ENCODE results near the gene PLCL1.

PLCL1 gene

DNA sequence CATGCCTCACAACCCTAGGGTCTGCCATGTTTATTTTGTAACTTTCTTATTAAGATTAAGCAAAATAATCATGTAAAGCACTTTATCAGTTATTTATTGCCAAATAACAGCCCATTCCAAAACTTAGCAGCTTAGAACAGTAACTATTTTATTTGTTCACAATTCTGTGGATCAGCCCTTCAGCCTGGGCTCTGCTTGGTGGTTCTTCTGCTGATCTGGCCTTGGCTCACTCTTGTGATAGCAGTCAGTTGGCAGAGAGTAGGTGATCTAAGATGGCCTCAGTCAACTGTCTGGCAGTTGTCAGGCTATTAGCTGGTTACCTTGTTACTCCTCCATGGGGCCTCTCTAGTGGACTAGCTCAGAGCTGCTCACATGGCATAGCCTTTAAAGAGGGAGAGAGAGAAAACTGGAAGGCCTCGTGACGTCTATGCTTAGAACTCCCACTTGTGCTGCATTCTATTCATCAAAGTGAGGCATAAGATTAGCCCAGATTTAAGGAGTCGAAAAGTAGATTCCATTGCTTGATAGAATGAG lies 54.3 kb downstream of the PLCL1 start:
- DNase-seq: no peak

DNA sequence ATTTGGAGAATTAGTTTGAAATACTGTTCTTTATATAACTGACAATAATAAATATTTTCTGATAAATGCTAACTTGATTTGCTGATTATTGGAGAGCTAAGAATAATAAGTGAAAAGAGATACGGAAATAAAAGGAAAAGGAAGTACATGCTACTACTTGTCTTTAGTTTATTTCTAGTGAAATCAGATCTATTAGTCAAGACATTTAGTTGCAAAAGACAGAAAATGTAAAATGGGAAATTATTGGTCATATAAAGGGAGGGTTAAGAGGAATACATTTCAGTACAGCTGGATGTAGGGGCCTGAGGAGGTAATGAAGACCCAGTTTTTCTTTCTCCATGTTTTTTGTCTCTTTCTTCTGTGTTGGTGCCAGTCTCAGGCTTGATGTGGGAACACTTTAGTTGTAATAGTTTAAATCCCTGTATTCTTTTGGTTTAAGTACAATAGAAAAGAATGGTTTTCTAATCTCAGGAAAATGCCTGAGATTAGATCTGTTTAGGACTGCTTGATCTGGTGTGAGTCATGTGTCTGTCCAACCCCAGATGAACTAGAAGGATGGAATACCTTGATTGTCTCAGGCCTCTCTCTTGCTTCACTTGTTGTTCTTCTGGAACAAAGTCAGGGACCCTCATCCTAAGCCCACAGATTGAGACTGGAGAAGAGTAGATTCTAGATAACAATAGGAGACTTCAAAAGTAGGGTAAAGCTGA lies 58.0 kb downstream of the PLCL1 start:
- no peak for DNase-seq

DNA sequence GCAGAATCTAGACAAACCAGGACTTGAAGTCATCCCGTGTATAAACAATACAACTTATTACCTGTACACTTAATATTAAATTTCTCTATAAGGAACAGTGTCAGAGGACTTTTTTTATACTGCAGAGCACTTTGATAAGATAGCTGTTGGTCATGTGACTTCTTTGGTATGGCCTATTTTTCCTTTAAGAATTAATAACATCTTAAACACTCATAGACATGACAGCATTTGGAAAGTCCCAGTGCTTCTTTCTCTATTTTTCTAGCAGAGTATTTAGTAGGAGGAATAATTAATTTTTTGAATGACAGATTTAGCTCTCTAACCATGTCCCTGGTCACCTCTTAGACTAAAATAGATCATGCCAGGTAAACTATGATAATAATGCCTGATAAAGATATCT lies 59.4 kb downstream of the PLCL1 start:
- DNase-seq: no peak

DNA sequence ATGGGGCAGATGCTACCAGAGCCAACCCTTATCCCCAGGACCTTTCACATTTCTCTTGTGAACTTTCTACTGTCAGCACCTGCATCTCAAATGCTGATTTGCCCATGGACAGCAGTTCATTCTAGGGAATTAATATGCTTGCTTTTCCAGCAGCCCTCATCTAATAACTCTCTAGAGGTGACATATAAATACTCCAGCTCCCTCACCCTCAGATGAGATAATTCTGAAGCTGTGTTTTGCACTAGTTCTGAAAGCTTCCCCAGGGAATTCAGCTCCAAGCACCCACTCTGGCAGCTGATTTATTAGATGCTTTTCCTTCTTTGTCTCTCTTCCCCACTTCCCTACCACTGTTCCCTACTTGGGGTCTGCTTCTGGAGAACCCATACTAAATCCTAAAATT lies 62.1 kb downstream of the PLCL1 start:
- DNase-seq: no peak

DNA sequence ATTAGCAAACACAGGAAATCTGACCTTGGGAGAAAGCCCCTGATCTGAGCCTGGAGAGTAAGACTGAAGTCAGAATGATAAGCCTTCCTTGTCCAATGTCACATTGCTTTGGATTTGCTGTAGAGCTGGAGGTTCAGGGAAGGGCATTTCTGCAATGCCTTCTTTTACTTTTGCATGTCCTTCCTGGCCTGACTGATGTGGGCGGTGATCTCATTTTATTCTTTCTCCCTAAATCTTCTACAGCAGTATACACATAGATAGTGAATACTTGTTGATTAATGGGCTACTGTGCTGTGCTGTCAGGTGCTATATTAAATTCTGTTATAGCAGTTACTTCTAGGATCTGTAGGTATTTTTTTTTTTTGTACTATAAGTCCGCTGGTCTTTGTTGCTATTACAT lies 62.6 kb downstream of the PLCL1 start:
- no peak for DNase-seq

DNA sequence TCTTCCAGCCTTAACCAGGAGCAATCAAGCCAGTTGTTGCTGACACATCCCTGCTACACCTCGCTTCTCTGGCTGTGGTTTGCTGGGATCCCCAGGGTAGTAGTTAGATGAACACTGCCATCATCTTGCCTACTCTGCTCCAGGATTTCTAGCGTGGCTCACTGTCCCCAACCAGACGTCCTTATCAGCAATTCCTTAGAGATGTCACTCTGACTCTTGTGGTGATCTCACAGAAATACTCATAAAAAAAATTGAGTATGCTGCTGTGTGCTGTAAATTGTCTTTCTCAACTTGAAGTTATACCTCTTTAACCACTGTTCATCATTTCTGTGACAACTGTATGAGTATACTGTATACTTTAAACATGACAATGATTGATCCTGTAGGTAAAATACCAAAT lies 63.2 kb downstream of the PLCL1 start:
- no peak for DNase-seq

DNA sequence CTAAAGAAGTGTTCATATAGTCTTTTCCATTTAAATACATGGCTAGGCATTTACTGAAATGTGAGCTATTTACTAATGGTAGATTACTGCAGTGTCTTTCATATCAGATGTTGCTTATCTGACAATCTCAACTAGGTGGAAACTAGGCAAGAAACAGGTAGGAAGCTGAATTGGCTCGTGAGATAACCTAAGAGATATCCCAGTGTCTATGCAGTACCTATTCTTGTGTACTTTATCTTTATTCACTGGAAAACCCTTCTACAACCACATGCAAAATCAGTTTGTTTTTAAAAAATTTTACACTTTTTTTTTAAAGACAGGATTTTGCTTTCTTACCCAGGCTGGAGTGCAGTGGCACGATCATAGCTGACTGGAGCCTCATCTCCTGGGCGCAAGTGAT lies 63.8 kb downstream of the PLCL1 start:
- no peak for DNase-seq

DNA sequence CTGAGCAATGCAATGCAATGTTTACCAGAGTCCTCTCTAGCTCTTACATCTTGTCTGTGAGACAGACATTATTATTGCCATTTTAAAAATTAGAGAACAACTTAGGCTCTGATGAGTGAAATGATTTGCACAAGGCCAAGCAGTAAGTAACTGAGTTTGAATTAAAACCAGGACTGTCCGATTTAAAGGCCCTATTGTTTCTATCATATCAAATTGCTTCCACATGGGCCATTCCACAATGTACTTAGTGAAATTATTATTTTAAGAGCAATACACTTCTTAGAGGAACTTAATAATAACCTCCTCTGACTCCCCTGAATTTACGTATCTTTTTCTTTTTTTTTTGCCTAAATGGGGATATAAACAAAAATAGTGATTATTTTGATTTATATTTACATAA lies 64.6 kb downstream of the PLCL1 start:
- no peak for DNase-seq

DNA sequence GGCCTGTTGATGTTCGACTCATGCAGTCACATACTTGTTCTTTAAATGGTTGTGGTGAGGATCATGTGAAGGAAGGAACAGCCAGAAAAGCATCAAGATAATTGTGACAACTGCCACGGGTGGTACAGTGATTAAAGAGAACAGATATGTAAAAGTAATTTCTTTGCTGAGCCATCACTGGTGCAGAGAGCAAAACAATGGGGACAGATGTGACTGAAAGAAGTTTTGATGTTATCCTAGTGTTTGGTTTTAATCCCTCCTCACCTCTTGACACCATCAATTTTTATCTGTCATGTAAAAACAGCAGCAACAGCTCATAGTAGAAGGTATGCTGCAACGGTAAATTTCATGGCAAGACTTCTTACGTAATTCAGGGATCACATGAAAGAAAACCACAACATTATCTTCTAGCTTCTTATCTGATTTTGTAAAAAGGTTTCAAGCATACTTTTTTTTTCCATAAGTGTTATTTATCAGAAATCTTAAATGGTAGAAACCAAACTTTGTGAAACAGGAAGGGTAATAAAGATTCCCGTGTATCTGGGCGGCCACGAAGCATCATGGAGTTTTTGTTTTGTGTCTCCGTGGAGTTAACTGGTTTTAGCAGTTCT lies 65.2 kb downstream of the PLCL1 start:
- peak; percentile 30 to 35 for DNase-seq

DNA sequence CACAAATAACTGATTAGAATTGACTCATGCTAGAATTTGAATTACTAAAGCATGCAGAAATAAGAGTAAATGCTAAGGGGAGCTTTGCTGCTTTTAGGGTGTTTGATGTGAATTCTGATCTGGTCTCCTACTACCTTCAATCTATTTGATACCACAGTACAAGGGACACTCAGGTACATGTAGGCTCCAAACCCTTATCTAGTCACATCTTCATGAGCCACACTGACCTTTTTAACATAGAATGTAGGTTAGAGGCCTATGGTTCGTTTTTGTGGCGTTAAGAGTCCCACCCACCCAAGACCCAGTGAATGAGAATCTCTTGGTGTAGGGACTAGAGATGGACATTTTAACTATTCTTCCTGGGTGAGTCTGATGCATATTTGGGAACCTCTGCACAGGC lies 65.7 kb downstream of the PLCL1 start:
- no peak for DNase-seq

DNA sequence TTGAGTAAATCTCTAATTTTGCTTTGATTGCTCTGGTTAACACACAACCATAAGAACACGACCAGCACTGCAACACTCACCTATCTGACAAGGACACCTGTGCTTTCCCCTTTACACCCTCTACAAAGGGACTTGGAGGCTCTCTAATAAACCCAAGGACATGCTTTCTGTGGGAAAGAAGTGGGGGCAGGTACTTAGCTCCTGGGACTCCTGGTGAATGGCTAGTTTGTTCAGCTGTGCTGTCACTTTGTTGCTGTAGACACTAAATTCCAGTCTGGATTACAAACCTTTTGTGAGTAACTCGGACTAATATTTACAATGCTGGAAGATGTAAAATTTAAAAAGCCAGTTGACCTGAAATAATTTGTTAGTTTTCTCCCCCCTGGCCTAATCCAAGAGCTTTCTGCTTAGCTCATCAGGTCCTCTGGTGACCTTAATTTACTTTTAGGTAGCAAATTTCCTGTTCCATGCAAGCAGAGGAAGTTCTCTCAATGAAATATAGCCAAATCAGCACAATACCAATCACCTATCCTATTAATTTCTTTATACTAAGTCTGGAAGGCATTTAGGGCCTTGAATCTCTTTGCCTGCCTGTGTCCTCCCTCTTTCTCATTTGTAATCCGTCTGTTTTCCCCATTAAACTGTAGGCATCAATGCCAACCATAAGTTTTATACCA lies 67.5 kb downstream of the PLCL1 start:
- no peak for DNase-seq

DNA sequence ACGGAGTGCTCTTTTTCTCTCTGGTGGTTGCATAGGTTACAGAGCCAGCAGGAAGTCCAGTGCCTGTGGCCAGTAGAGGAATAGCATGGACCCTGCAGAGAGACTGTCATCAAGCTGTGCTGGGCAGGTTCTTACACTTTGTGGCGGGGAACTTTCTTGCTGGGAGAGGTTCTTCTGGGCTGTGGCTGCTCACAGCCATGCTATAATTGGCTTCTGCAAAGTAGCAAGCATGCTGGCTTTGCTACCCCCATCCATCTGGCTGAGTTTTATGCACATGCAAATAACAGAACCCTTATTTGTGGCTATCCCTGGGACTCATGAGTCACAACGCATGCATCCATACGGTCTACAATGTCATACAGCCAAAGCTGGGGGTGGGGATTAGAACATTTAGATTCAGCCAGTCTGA lies 68.9 kb downstream of the PLCL1 start:
- no peak for DNase-seq

DNA sequence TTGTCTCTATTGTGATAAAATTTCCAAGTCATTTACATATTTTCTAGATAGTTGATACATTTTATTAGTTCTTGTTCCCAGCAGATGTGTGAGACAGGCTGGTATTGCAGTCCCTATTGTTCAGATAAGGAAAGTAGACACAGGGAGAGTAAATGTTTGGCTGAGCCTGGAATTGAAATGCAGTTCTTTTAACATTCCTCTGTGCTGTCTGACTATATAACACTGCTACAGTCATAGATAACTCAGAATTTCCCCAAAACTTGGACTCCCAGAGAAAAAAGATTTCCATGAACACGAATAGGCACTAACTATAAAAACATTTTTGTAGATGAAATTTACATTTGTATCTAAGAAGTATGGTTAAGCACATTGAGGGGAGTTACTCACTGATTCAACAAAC lies 71.4 kb downstream of the PLCL1 start:
- no peak for DNase-seq

DNA sequence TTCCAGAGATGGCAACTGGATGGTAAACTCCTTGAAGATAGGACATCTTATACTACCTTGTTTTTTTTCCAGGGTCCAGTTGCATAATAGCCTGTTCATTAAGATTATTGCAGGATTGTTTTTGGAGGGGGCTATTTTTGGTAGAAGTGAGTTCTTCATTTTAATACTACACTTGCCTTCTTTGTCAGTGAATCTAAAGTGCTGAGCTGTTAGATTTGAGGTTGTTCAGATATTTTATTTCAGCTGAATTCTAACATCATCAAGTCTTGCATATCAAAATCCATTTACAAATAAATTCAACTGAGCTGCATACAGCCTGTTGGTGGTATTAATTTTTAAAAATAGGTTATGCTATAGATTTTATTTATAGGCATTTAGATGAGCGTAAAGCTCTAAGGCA lies 72.1 kb downstream of the PLCL1 start:
- no peak for DNase-seq

DNA sequence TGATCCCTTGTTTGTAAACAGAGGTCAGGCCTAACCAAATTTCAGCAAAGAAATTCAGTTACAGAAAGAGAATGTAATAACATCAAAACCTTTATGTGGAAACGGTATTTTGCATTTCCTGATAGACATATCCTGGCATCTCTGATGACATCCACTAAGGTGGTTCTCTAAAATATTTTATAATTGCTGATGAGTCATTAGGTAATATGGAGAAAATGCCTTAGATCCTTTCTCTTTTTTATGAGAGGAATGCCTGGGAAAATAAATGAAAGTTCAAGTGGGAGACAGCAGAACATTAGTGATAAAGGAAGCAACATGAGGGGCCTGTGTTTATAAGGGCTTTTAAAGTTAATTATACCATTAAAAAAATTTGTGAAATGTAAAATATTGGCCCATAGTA lies 72.6 kb downstream of the PLCL1 start:
- DNase-seq: no peak

DNA sequence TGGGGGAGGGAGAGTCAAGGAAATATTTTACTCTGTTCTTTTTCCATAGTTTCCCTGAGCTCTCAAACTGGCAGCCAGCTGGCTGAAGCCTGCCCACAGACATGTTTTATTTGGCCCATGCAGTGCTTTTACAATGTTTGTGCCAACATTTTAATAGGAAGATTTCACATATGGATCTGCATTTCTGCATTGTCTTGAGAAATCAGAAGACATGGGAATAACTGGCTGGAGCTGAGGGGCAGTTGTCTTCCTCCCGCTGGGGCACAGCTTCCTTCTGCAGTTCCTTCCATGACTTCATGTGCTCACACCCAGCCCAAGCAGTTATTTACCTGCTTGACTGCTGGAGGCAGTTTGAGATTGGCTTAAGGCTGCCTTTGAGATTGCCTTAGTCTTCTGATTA lies 74.4 kb downstream of the PLCL1 start:
- no peak for DNase-seq

DNA sequence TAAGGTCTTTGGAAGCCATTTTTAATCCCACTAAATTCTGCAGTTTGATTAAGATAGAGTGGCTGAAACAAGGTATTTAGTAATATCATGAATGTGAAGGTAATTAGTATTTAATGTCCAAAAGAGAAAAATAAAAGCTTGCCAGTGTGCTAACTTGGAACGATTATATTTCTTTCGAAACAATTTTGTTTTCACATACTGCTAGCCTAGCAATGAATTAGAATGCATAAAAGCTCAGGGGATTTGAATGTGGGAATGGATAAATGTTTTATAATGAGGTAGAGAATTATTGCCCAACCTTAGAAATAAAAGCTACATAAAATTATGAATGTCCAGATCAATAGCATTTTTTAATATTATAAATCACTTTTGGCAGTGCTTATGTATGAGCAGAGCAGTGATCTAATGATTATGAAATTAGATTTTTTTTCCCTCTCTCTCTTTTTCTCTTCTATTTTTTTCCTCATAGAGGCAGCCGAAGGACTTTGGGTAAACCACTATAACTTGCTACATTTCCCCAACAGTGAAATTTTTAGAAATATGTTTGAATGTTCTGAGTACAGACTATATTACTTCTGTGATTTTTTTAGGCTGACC lies 75.5 kb downstream of the PLCL1 start:
- no peak for DNase-seq

DNA sequence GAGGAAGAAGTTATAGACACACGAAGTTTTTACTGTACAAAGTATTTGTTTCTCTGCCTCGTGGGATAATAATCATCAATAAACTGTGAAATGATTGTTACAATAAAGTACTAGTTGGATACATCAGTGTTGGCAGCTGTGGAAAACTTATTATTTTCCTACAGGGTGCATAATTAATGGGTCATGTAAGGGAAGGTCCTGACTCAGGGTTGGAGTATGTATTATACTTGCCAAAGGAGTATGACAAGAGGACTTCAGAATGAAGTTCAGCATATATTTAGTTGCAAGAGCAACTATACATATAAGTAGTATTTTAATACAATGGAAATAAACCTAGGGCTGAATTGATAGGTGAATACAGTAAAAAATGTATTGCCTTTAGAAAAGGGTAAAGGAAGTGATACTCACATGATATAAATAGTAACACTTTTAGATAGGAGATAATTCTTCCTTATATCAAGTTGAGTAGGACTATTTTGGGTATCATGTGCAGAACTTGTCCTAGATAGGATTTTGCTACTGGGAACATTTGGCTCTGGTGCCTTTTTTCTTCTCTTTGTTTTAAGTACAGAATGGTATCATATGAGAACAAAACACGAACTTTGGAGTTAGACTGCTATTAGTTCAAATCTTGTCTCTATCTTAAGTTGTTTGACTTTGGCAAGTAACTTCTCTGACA lies 79.1 kb downstream of the PLCL1 start:
- no peak for DNase-seq

DNA sequence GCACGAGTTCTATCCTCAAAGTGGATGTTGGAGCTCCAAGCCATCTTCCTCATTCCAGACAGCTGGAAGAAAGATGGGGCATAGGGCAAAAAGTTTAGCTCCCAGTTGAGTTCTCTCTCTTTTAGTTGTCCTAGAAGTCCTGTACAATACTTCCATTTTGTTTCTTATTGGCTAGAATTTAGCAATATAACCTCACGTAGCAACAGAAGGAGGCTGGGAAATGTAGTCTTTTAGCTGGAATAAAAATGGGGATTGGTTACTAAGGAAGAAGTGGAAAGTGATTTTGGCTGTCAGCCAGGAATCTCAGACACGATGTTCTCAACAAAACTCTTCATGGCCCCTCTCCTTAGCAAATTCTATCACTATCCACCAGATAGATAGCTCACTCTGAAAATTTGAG lies 79.9 kb downstream of the PLCL1 start:
- no peak for DNase-seq

DNA sequence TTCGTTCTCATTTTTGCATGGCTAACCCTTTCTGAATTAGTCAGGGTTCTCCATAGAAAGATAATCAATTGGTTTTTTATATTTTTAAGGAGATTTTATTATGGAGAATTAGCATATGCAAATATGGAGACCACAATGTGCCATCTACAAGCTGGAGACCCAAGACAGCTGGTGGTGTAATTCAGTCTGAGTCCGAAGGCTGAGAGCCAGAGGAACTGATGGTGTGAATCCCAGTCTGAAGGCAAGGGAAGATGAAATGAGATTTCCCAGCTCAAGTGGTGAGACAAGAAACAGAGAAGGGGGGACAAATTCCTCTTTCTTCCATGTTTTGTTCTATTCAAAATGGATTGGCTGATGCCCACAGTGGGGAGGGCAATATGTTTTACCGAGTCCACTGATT lies 80.7 kb downstream of the PLCL1 start:
- DNase-seq: no peak

DNA sequence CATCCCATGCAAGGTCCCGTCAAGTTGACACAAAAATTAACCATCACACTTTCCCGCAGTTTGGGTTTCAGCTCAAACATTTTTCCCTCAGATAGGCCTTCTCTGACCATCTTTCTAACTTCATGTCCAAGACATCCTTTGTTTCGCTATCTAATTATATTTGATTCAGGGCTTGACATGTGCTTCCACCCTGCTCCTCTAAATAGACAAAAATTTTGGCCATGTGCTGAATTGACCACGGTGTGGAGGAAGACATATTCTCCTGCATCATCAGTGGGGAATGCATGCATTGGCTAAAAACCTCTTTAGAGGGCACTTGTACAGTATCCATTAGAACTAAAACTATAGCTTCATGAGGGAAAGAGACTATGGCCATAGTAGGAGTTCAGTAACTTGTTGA lies 81.2 kb downstream of the PLCL1 start:
- DNase-seq: no peak

DNA sequence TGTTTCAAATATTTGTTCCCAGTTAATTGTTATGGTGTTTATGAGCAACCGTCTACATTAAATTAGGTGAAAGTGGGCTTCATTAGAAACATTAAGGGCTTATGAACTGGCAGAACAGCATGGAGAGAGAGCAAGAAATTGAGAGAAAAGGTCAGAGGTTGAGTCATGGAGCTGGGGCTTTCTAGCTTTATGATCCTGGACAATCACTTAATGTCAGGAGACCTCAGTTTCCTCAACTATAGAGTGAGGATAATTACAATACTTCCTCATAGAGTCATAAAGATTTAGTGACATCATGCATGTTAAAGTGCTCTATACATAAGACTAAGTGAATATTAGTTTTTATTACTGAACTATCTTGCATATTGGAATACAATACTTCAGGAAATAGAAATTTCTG lies 83.9 kb downstream of the PLCL1 start:
- no peak for DNase-seq

DNA sequence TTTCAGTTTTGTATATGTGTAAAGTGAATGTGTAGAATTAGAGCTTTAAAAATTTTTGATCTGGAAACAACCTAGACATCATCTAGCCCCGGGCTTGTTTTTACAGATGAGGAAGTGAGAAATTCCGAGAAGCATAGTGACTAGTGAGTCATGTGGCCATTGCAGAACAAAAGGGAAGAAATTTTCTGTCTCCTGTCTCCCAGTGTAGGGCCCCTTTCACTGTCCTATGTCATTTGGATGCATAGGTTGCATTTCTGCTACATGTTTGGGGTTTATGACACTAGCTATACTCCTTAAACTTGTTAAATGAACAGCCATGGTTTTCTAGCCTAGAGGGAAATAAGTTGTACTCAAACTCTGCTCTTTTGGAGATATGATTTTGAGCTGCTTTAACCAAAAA lies 84.6 kb downstream of the PLCL1 start:
- peak in 1 of 2 donors; percentile 40 for DNase-seq

Data from stimulated activated CD4-positive, alpha-beta T cell treated with anti-CD3 and anti-CD28 coated beads, Interleukin-2, amount 100 ng/mL, for 24 hours (primary cell).